ENCODE results near the gene SEC16B.
A peak's percentile ranks its signal among the peaks of the same experiment; 100 is the strongest.

Gene SEC16B

DNA sequence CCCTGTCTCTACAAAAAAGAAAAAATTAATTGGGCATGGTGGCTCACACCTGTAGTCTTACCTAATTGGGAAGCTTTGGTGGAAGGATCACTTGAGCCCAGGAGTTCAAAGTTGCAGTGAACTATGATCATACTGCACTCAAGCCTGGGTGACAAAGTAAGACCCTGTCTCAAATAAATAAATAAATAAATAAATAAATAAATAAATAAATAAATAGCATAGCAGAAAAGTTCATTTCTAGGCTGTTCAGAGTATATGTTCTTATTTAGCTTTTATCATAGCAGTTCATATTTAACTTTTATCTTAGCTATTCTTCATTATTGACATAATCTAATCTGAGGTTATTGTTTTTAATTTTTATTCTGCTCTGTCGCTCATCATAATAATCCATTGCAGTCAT, 8.7 kb upstream of the SEC16B start:
- DNase-seq = no peak

DNA sequence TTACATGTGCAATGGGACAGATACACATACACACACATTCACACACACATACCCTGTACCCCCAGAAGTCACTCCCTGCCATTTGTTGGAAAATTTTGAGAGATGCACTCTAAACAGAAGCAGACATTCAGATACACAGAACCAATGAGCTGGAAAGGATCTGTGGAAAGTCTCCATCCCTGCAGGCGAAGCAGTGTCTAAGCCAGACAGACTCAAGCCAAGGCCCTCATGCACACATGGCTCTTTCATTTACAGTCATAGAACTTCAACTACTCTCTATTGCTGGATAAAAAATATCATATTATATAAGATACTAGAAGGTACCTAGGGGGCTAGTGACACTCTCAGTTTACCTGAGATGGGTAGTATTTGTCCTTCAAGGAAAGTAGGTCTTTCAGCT, 7.3 kb upstream of the SEC16B start:
- DNase-seq = no peak

DNA sequence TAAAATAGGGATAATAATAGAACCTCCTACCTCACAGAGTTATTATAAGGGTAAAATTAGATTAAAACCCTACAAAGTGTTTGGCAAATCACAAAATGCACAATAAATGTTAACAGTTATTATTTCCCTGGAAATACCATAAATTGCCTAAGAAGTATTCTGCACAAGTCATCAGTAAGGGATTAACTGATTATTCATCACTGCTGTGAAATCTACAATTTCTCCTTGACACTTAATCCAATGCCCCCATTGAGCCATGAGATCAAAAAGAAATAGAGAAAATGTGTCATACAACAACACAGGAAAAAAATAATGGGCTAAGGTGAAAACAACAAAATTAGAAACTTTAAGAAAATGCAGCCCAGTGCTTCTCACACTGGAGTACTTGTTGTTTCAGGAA, 6.7 kb upstream of the SEC16B start:
- DNase-seq = no peak

DNA sequence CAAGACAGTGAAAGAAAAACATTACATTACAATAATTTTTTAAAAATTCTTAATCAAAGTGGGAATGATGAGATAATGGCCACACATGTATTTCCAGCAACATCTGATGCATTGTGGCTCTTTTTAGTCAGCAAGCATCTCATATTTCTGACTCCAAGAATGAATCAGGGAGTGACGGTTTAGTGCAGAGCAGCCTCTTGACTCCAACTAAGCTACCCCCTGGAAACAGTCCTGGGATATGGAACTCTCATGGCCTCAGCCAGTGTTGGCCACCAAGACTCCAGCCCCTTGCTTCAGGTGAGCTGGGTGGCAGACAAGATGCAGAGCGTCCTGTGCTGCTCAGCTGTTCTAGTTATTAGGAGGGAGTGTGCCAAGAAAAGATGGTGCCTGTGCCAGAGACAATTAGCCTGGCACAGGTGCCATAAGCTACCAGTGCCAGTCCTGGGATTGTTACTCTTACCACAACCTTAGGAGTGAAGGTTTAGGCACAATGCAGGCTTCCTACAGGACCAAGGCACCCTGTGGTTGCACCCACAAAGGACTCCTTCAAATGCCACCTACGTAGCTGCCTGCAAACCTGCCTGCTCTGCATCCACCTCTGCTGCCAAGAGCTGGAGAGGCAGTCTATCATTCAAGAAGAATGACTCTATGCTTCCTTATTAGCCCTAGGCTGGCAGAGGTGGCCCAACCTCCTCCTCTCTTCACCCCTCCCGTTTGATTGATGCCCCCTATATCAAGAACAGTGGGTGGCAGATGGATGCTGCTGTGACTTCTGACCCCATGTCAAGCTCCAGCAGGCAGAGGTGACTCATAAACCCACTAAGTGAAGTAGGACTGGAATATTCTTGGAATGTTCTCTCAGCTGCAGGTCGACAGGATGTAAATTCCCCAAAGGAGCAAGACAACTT, 6.0 kb upstream of the SEC16B start:
- no peak for DNase-seq

DNA sequence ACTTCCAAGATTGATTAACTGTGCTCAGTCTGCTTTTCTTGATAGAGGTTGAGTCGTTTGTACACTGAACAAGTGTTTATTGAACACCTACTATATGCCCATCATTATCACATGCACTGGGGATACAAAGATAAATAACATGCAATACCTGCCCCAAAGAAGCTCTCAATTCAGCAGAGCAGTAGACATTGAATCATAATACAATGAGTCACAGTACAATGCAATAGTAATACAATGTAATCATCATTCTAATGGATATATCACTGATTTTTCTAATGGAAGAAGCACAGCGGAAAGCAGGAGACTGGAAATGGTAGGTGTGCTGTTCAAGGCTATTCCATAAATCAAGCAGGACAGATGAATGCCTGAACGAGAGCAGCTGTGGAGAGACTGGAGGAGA, 3.7 kb upstream of the SEC16B start:
- DNase-seq = no peak

DNA sequence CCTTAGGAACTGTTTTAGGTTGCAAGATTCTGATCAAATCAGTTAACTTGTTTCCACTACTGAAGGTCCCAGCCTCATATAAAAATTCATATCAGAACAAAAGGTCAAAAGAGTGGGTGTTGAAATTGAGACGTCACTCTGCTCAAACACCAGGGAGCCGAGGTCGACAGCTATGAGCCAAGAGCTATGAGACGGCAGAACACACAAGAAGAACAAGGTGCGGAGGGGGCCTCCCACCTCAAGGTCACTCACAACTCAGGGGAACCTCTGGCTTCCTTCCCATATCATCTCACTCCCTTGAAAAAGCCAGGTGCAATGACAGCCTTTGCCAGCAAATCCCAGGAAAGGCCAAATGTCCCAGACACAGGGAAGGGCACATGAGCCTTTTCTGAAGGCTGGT, 749 bp downstream of the SEC16B start:
- no peak for DNase-seq

DNA sequence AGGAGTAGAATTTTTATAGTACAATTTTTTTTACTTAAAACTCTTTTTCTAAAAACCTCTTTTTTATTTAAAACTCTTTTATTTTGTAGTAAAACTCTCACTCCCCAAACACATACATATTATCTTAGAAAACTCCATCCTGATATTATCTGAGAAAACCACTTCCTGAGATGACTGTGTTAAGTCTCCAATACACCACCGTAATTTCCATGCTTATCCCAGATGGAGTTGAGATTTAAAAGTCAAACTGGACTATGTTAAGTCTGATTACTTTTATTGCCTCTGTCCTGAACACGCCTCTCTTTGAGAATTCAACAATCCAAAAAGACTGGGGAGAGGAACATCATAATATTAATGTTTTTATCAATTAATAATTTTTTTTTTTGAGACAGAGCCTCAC, 3.7 kb downstream of the SEC16B start:
- DNase-seq = no peak

DNA sequence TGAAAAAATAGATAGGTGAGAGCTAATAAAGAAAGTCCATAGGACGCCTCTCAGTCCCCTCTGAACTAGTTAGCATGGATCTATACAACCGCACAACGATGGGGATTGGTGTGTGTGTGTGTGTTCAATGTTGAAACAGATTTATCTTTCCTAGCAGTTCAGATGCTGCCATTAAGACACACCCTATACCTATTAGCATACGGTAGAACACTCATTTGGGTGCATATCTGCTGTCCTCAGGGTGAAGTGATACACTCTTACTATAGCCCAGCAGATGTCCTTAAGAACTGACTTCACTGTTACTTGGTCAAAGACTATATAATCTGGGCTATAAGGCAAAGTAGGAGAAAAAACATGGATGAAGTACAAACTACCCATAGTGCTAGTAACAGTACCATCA, 4.6 kb downstream of the SEC16B start:
- DNase-seq = no peak

DNA sequence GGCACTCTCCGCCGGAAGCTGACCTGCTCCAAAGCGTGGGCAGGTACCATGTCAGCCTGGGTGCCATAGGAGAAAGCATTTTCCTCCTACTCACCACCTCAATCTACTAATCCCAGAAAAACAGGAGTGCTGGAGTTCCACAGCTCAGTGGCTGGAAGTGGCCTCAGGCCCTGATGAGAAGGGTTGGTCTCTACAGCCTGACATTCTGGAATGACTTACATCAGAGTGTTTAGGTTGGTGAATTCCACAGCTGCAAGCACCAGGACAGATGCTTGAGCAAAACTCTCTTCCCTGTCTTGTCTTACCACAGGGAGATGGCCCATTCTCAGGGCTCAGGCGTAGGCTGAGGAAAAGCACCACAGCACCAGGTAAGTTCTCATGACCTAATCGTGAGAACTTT, 5.5 kb downstream of the SEC16B start:
- no peak for DNase-seq

DNA sequence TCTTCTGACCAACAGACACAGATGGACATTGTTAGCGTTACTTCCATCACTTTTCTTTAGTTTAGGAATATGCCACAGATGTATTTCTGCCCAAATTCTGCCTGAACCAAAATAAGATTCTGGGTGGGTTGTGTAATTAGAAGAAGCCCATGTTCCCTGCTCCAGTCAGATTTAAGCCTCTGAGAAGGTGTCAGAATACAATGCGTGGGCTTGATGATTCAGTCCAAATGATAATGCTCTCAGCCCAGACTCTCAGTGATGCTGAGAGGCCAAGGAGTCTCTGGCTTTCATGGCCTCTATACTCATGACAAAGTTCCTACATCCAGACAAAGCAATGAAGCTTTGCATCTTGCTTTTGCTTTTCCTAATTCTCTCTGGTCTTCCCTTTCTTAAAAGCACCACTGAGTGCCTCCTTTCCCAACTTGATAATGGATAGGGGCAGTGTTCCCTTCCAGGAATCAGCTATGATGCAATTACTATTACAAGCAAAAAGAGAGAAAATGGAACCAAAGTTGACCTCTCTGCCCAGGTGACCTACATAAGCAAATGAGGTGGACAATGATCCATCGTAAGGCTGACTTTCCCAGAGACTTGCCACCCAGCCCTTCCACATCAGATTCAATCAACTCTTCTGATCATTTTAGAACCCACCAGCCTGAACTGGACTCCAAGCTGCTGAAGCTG, 8.8 kb downstream of the SEC16B start:
- DNase-seq = no peak

DNA sequence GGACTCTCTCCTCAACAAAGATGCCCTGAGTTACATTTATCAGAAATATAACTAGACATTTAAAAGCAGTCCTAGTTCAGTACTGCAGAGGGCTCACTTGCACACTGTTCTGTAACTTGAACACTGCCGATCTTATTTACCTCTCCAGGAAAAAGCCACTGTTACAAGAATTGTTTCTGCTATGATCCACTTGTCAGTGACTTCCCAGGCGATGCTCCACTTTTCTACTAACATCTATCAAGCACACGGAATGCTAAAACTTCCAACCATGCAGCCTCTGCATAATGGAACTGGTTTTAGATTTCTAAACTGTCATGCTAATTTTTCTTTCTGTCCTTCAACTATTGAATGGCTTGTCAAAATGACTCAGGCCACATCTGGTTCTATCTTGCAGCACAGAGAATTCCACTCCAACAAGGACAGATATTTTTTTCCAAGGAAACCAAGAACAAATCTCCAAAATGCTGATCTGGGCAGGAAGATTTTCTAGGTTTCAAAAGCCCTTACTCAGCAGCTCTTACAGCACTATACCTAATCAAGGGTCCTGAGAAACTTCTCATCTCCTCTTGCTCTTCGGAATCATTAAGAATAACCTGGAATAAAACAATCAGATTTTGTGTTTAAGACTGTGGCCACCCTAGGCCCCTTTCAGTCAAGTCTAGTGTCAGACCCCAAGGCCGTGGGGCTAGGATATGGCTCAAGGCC, 9.9 kb downstream of the SEC16B start:
- no peak for DNase-seq

DNA sequence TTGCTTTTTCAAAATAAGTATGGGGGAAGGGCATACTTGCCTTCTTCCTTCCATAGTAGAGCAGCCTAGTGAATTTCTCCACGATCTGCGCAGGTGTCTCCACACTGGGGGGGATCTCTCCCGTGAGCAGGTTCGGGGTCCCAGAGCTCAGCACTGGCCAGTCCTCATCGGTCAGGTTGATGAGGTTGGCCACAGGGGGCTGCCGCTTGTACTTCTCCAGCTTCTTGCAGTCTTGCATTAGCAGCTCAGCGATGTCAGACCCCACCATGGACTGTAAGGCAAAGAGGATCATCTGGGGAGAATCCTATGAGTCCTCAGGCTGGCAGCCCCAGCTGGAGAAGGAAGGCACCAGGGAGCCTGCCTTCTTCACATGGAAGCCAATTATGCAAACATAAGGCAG, 11.8 kb downstream of the SEC16B start:
- no peak for DNase-seq

DNA sequence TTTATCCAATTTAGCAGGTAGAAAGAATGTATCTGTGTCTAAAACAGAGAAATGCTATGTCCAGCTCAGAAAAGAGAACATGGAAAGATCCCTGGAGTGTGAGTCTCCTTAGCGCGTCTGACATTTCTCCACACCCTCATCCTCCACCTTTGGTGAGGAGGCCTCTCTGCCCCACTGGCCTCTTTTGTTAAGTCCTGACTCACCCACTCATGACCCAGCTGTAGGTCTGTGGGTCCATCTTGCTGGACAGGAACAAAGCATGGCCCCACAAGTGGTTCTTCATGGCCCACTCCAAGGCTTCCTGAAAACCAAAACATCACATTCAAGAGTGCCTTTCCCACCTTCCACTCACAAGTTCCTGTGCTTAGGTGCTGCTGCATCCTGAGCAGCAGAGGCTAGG, 15.8 kb downstream of the SEC16B start:
- DNase-seq = no peak

DNA sequence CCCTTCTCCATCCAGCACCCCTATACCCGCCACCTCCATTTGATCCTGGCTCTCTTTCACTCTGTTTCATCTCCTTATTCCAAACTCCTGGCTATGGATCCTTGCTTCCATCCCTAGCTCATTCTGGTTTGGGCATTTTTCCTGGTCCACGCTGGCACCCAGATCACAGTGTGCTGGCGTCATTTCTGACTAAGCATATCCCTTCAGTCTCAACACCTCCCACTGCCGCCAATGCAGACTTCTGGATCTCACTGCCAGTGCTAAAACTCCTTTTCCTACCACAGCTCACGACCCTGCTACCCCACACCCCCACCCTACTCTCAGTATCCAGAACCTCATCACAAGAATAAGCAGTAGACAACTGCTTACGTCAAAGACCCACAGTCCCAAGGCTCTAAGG, 16.3 kb downstream of the SEC16B start:
- DNase-seq = no peak

DNA sequence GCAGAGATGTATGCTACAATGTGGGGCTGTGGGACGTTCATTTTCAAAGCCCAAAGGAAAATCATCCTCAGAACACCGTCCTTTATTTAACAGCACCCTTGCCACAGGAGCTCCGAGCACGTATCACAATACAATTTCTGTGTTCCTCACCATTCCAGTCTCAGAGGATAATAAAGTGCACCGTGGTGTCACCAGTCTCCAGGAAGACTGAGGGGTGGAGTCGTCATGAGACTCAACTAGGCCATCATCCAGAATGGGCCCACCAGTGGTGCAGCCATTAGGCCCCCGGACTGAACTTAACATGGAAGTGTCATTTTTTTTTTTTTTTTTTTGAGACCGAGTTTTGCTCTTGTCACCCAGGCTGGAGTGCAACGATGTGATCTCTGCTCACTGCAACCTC, 17.2 kb downstream of the SEC16B start:
- no peak for DNase-seq

DNA sequence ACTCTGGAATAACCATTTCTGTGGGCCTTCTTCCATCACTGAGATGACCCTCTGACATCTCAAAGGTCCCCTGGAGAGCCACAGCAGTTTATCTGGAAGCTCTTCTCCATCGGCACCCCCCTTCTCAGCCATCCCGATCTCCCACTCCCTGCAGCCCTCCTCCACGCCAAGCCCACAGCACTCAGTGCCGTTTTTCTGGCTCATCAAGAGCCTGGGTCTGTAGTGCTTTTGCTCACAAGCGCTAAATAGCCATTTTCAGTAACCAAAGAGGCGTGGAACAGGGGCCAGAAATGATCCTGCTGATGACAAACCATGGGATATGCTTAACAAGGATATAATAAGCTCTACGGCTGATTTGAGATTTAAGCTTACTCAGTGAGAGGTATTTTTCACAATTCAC, 17.6 kb downstream of the SEC16B start:
- peak; percentile 40 for DNase-seq

DNA sequence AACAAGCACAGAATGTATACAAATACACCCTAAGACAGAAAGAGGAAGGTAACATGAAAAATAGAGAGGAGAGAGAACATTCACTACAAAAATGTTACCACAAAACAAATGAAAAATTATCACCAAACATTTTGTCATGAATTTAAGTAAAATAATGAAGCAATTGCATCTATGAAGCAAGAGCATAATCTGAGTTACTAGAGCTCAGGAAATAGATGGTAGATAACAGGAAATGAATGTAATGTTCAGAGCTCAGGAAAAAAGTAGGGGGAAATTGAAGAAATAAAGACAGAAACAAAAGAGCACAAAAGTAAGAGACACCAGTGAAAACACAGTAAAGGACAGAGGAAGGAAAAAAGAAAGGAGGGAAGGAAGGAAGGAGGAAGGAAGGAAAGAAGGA, 19.4 kb downstream of the SEC16B start:
- DNase-seq = no peak

DNA sequence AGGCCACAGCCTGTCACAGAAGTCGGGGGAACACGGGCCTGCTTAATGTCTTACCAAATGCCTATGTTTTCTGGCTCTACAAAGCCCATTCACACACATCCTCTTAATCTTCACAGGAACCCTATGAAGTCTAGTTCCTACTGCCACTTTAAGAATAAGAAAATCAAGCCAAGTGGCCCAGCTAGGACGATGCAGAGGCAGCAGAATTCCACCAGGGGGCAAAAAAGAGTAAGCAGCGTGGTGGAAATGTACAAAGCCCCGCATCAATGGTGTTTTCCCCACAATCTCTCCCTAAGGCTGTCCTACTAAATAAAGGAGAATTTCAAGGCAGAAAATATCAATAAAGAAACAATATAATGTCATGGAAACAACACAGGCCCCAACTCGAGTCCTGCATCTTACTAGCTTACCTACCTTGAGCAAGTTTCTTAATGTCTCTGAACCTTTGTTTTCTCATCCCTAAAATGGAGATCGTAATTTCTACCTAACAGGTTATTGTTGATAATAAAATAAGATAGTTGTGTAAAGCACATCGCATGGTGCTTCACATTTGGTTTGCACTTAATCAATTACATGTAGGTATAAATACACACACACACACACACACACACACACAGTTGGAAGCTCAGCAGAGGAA, 21.4 kb downstream of the SEC16B start:
- no peak for DNase-seq

DNA sequence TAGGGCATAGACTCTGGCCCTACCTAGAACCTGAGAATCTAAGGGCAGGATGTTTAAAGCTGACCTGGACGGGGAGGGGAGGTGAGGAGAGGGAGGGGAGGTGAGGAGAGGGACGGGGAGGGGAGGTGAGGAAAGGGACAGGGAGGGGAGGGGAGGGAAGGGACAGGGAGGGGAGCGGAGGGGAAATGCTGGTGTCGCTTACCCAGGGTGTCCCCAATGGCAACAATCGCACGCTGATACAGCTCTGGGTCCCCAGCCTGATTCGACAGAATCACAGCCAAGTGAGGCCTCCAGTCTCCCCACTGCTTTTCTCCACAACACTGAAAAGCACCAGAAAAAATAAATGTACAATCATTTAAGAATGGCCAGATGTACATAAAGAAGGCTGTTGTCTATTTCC, 22.2 kb downstream of the SEC16B start:
- DNase-seq = no peak

DNA sequence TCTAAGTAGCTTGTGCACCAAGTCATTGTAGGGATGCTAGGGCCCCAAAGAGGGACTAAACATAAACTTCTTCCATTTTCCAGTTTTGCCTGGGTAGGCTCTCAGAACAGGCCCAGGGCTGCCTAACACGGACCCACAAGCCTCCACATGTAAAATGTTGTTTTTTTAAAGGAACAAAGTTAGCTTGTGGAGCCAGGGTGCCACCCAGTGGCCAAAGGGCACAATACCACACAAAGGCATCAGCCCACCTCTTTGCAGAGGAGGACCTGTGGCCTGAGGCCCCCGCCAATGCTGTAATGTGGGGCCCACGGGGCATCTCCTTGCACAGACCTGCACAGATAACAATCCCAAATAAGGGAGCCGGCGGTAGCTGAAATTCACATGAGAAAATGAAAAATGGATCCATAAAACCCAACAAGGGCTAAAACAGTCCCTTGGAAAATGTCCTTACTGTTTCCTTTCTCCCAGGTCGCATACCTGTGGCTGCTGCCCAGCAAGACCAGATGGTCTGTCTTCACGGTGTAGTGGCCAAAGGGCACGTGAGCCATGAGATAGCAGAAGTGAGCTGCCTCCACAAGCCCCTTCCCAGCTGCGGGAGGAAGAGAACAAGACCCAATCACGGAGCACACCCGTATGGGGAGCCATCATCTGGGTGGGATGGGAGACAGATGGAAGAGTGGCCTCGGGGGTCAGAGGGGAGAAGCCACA, 23.8 kb downstream of the SEC16B start:
- DNase-seq = peak; percentile 15

DNA sequence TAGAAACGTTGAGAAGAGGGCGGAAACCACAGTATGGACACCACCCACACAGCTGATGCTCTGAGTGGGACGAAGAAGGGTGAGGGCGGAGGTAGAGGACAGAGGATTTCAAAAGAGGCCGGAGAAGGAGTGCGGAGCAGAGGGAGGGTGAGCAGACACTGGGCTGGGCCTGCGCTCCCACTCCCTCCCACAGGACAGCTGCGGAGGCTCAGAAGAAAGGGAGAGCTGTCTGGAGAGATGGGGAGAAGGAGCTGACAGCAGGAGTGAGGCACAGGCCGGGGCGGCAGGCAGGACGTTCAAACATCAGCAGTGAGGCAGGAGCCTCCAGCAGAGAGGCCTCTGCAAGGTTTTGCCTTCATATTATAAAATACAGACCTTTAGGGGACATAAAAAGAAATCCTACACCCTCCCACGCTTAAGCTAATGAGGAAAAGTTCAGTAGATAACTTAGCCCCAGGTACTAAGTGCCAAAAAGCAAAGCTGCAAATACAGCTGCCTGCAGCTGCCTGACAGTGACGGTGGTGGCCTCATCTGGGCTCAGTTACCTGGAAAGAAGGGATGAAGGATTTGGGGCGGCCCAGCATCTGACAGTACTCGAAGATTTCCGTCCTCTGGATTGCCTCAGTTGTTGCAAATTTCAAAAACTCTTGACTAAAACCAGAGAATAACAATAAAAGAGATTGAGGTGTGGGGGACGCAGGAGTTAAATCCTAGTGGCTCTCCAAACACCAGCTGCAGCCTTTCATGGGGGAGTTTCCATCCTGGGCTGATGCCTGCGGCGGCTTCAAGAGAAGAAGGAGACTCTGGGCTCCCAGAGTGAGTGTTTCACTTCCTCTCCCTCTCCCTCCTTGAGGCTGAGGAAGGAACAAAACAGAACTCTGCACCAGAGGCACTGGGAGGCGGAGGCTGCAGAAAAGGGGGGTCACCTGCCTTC, 25.6 kb downstream of the SEC16B start:
- DNase-seq = no peak

DNA sequence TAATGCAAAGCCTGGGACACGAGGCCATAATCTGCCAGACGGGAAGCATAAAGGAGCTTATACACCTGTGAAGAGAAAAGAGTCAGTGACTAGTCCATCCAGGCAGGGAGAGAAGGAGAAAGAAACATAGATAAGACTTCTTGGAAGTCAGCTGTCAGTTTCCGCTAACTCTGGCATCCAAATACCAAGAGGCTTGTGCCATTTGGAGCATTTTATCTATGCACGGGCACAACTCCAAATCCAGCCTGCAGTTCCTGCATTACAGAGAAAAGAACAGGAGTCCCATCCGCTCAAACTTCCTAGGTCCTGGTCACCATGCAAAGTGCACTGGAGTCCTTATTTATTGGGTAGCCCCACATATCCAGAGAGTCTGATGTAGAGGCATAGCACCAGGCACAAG, 27.9 kb downstream of the SEC16B start:
- no peak for DNase-seq

Data from DMS79 (cell line).